Activated B cell treated with CpG ODN at 0.5 μM for 24 hours (primary cell): ENCODE data around the gene TPPP3. TPM values are rescaled to one million over a fixed set of nuclear protein-coding genes. Genes with fewer than 3 reads are reported as not detected.
A peak's percentile ranks its signal among the peaks of the same experiment; 100 is the strongest.

Experiments used
- ATAC-seq: fragments of 200-7000 bp; cut with Tn5 transposase; one replicate; pipeline ENCODE4 v1.10.0; 2021; ENCODE audit warnings: low read depth, mild to moderate bottlenecking, moderate library complexity
- CTCF ChIA-PET: fragments of 350-600 bp; sonication (Branson Sonifier 250); formaldehyde crosslinking; loops from one replicate; lab custom pipeline; 2021; ENCODE audit warnings: antibody characterized with exemption; lab: Charles Lee
- POLR2A ChIA-PET: fragments of 350-600 bp; sonication (Branson Sonifier 250); formaldehyde crosslinking; loops from one replicate; lab custom pipeline; 2021; ENCODE audit warnings: antibody characterized with exemption; lab: Charles Lee
- DNase-seq: peaks from one replicate; pipeline ENCODE4 v3.0.0; 2022
- H3K27ac Mint-ChIP-seq: one replicate; pipeline ENCODE4 v1.8.0; 2020; ENCODE audit warnings: mixed read lengths
- H3K27me3 Mint-ChIP-seq: one replicate; pipeline ENCODE4 v1.8.0; 2021; ENCODE audit warnings: mixed read lengths
- H3K36me3 Mint-ChIP-seq: one replicate; pipeline ENCODE4 v1.8.0; 2021; ENCODE audit warnings: low read depth, mixed read lengths
- H3K4me1 Mint-ChIP-seq: one replicate; pipeline ENCODE4 v1.8.0; 2021; ENCODE audit warnings: mixed read lengths
- H3K4me3 Mint-ChIP-seq: one replicate; pipeline ENCODE4 v1.8.0; 2020; ENCODE audit warnings: mild to moderate bottlenecking, mixed read lengths
- H3K9me3 Mint-ChIP-seq: one replicate; pipeline ENCODE4 v1.8.0; 2020; ENCODE audit warnings: mixed read lengths
- intact Hi-C: fragments of 100-400 bp; cut with micrococcal nuclease; formaldehyde crosslinking; loops from one replicate; pipeline ENCODE4 v1.15.1; 2024
- total RNA-seq: library from RNA; stranded (reverse); gene quantifications from 2 replicates; pipeline ENCODE4 v1.2.3, GENCODE V29; 2022
- TF ChIP-seq, protein P1 (sequence below): fragments of 200-600 bp; IDR thresholded peaks from one replicate; pipeline ENCODE4 v1.8.0; 2022; ENCODE audit warnings: antibody characterized with exemption, mild to moderate bottlenecking

The TPPP3 gene
- 0.15 TPM in 1 of 2 replicates, not detected in the other for total RNA-seq

DNA sequence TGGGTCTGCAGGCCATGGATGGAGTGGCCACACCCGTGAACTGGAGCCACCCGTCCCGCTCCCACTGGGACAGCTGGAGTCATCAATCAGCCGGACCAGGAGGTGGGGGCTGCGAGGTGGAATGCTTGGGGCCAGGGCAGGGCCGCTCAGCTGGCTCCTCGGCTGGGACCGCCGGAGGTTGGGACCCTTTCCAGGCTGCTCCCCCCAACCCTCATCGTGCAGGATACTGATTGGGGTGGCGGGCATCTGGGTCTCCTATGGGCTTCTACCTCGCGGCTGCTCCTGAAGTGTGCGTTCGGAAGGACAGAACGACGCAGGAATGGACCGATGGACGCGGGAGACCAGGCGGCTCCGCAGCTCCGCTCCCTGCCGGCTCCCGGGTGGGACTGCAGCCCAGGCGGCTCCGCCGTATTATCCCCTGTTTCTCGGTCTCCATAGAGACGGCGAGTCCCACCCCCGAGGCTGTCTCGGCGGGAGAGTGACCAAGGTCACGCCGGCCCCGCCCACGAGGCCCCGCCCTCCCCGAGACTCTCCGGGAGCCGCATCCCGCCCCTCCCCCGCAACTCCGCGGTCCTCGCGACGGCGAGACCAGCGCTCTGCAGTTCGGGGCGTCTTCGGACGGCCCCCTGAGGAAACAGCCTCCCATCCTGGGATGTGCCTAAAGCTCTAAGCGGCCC, at the start of gene TPPP3:
Gene TPPP3 (minus strand): TSS at position 388 of the 677 bp plus-strand sequence. CDS start 2,387 bp downstream, outside the sequence.
- H3K27ac Mint-ChIP-seq, result no peak within 1 kb of the TSS
- H3K27me3 Mint-ChIP-seq, result peaks cover 23% of the 10 kb centered on the region
- no peaks in the 10 kb centered on the region for H3K9me3 Mint-ChIP-seq
- peak within 1 kb of the TSS; percentile 79 for H3K4me3 Mint-ChIP-seq
- ChIA-PET CTCF (interaction anchor here (0.7 kb wide), 1 partner anchor 41 kb away, joined by 4 read pairs; no protein-coding TSS in a partner anchor), POLR2A (interaction anchor here (0.6 kb wide), 1 partner anchor 40 kb away, joined by 3 read pairs; no protein-coding TSS in a partner anchor)
- intact Hi-C loops, result no loop called here
- no peak for DNase-seq
- peak; percentile 45 for ATAC-seq
- peaks cover 19% of the 10 kb centered on the region for H3K4me1 Mint-ChIP-seq
- no peaks in the 10 kb centered on the region for H3K36me3 Mint-ChIP-seq
- TF ChIP-seq, protein P1, sequence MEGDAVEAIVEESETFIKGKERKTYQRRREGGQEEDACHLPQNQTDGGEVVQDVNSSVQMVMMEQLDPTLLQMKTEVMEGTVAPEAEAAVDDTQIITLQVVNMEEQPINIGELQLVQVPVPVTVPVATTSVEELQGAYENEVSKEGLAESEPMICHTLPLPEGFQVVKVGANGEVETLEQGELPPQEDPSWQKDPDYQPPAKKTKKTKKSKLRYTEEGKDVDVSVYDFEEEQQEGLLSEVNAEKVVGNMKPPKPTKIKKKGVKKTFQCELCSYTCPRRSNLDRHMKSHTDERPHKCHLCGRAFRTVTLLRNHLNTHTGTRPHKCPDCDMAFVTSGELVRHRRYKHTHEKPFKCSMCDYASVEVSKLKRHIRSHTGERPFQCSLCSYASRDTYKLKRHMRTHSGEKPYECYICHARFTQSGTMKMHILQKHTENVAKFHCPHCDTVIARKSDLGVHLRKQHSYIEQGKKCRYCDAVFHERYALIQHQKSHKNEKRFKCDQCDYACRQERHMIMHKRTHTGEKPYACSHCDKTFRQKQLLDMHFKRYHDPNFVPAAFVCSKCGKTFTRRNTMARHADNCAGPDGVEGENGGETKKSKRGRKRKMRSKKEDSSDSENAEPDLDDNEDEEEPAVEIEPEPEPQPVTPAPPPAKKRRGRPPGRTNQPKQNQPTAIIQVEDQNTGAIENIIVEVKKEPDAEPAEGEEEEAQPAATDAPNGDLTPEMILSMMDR, result no peak

DNA sequence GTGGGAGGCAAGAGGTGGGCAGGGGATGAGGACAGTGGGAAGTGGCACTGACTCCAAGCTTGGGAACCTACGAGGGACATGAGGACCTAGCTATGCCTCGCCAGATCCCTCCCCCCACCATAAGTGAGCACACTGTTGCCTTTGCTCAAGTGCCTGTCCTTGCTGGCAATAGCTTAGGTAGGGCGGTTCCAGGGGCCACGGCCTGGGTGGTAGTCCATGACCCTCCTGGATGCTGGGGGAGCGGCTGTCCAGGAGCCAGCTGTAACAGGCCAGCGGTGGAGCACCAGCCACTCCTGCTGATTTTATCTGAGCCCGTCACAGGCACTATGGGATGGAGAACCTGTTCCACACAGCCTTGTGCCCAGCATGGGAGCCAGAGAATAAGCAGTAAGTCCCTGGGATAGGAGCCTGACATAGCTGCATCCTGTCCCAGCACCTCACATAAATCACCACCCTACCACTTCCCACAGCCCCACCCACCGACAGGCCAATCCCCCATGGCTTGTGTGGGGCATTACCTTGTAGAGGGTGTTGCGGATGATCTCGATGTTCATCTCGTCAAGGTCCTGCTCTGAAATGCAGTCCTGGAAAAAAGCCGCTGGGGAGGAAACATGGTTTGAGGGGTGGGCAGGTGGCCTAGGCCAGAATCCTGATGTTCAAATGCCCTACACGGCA, 49.4 kb upstream of the TPPP3 start:
- POLR2A ChIA-PET, result interaction anchor here (0.6 kb wide), 1 partner anchor 8 kb away, joined by 6 read pairs; no protein-coding TSS in a partner anchor
- TF ChIP-seq, protein P1, result no peak
- H3K4me3 Mint-ChIP-seq, result no peak overlapping the region
- no peaks in the 10 kb centered on the region for H3K27me3 Mint-ChIP-seq
- DNase-seq (no peak), ATAC-seq (no peak)
- intact Hi-C loops, result no loop called here
- no peak overlapping the region for H3K27ac Mint-ChIP-seq
- H3K4me1 Mint-ChIP-seq, result peaks cover 2% of the 10 kb centered on the region
- CTCF ChIA-PET, result interaction anchor here (1.0 kb wide), 1 partner anchor 23 kb away, joined by 4 read pairs; no protein-coding TSS in a partner anchor
- H3K36me3 Mint-ChIP-seq, result peaks cover 72% of the 10 kb centered on the region
- no peaks in the 10 kb centered on the region for H3K9me3 Mint-ChIP-seq

- CTCF ChIA-PET, result interaction anchor here (1.0 kb wide), 1 partner anchor 14 kb away, joined by 3 read pairs; no protein-coding TSS in a partner anchor
- DNase-seq (no peak), ATAC-seq (no peak)
- Mint-ChIP-seq H3K9me3 (no peaks in the 10 kb centered on the region), H3K27me3 (no peaks in the 10 kb centered on the region), H3K4me3 (no peak overlapping the region), H3K4me1 (peaks cover 9% of the 10 kb centered on the region), H3K36me3 (peaks cover 71% of the 10 kb centered on the region), H3K27ac (no peak overlapping the region)
- intact Hi-C loops, result no loop called here
- TF ChIP-seq, protein P1, result no peak
- POLR2A ChIA-PET, result no interaction called here
Measured at GRCh38 chr16:67441907-67442306, 48.6 kb upstream of the TPPP3 start.

GRCh38 chr16:67441271-67441753, 48.0 kb upstream of the TPPP3 start:
- CTCF ChIA-PET, result interaction anchor here (1.0 kb wide), 1 partner anchor 14 kb away, joined by 3 read pairs; no protein-coding TSS in a partner anchor
- TF ChIP-seq, protein P1, result no peak
- no peak for ATAC-seq
- H3K4me1 Mint-ChIP-seq, result peaks cover 10% of the 10 kb centered on the region
- no peak overlapping the region for H3K27ac Mint-ChIP-seq
- DNase-seq, result no peak
- POLR2A ChIA-PET, result no interaction called here
- H3K27me3 Mint-ChIP-seq, result no peaks in the 10 kb centered on the region
- H3K9me3 Mint-ChIP-seq, result no peaks in the 10 kb centered on the region
- intact Hi-C loops, result no loop called here
- H3K36me3 Mint-ChIP-seq, result peaks cover 70% of the 10 kb centered on the region
- no peak overlapping the region for H3K4me3 Mint-ChIP-seq
